HepG2 (cell line): ENCODE data around the gene SLFN11. TPM values are rescaled to one million over a fixed set of nuclear protein-coding genes. Genes with fewer than 3 reads are reported as not detected.

Experiments
- ATAC-seq: fragments of 200-7000 bp; cut with Tn5 transposase; 3 replicates; pipeline ENCODE4 v1.9.1; 2020; ENCODE audit warnings: mild to moderate bottlenecking, moderate library complexity
- BruUV-seq: library from RNA; stranded (reverse); fragments of 400-500 nt; replicated peaks from 2 replicates; lab custom pipeline; 2021; lab: Mats Ljungman, UMichigan
- CTCF ChIA-PET: fragments of 300-600 bp; formaldehyde crosslinking; extraction: SDS; loops from one replicate; lab custom pipeline; 2021; ENCODE audit warnings: low total read pairs, inconsistent platforms, low intra/inter-chr PET ratio; lab: Yijun Ruan, JAX
- POLR2A ChIA-PET: fragments of 350-600 bp; sonication (Branson Sonifier 250); formaldehyde crosslinking; loops from one replicate; lab custom pipeline; 2020; ENCODE audit warnings: antibody characterized with exemption, inconsistent platforms; lab: Yijun Ruan, JAX
- DNase-seq: peaks from one replicate; pipeline ENCODE4 v3.0.0-alpha.2; 2015; ENCODE audit warnings: low spot score
- FAIRE-seq: peaks from 3 replicates; lab custom pipeline; 2011; peaks lifted over from hg19 to GRCh38; lab: Jason Lieb, UNC
- H2AFZ ChIP-seq: one replicate; pipeline ENCODE4 v1.6.1; 2011; ENCODE audit warnings: low read length, inconsistent platforms
- H3K27ac ChIP-seq: fragments of 300-600 bp; 3 replicates; pipeline ENCODE4 v1.8.0; 2011; ENCODE audit warnings: mixed run types, mild to moderate bottlenecking, mixed read lengths, low read length, inconsistent platforms; ENCODE audit not compliant: insufficient read depth; ENCODE audit errors: extremely low read length
- H3K27me3 ChIP-seq, 2 experiments: fragments of 200-600 bp in 1 of 2; 2 replicates in 1 of 2; 3 replicates in 1 of 2; pipeline versions ENCODE4 v1.6.0 to v1.8.0; 2011; ENCODE audit warnings: low read length in 2 of 2, mild to moderate bottlenecking in 2 of 2, moderate library complexity in 2 of 2, inconsistent platforms in 1 of 2; ENCODE audit not compliant: insufficient read depth in 2 of 2, control insufficient read depth in 1 of 2
- H3K36me3 ChIP-seq, 2 experiments: fragments of 200-600 bp in 1 of 2; replicated peaks in 1 of 2; 2 replicates in 1 of 2; 3 replicates in 1 of 2; pipeline versions ENCODE4 v1.5.1 to v1.8.0; 2011; ENCODE audit warnings: low read length in 2 of 2, inconsistent platforms in 1 of 2; ENCODE audit not compliant: insufficient read depth in 2 of 2, control insufficient read depth in 1 of 2
- H3K4me1 ChIP-seq: 2 replicates; pipeline ENCODE4 v1.5.1; 2012; ENCODE audit warnings: low read length, inconsistent platforms; ENCODE audit not compliant: insufficient read depth
- H3K4me2 ChIP-seq: 2 replicates; pipeline ENCODE4 v1.6.0; 2011; ENCODE audit warnings: low read depth, low read length, inconsistent platforms
- H3K4me3 ChIP-seq, 3 experiments: fragments of 200-600 bp in 1 of 3; sonication (generic), shearing (Covaris generic) in 1 of 3; replicated peaks in 1 of 3; 2 replicates each; pipeline ENCODE4 v1.5.1; 2011 to 2016; ENCODE audit warnings: low read length in 3 of 3, inconsistent platforms in 2 of 3, low read depth in 2 of 3, mild to moderate bottlenecking in 2 of 3, control low read depth in 1 of 3, mixed read lengths in 1 of 3; ENCODE audit not compliant: insufficient read depth in 1 of 3
- H3K79me2 ChIP-seq: one replicate; pipeline ENCODE4 v1.6.1; 2011; ENCODE audit warnings: low read length, inconsistent platforms; ENCODE audit not compliant: insufficient read depth
- H3K9ac ChIP-seq: 2 replicates; pipeline ENCODE4 v1.6.0; 2011; ENCODE audit warnings: mild to moderate bottlenecking, low read depth, low read length, inconsistent platforms; ENCODE audit not compliant: insufficient read depth
- H3K9me3 ChIP-seq: 2 replicates; pipeline ENCODE4 v1.5.1; 2012; ENCODE audit warnings: mild to moderate bottlenecking, low read length
- H4K20me1 ChIP-seq: 2 replicates; pipeline ENCODE4 v1.6.0; 2011; ENCODE audit warnings: inconsistent platforms, mild to moderate bottlenecking, low read length, moderate library complexity; ENCODE audit not compliant: insufficient read depth
- FOXP4 ChIP-seq: sonication (generic); formaldehyde crosslinking; IDR thresholded peaks from 2 replicates; pipeline ENCODE4 v1.4.0; 2020; ENCODE audit warnings: missing genetic modification reagents
- HCFC1 ChIP-seq: fragments of 150-350 bp; IDR thresholded peaks from 2 replicates; pipeline ENCODE4 v1.6.1; 2014; ENCODE audit warnings: low read depth, low read length
- MAFK ChIP-seq, 2 experiments: IDR thresholded peaks in 1 of 2; conservative IDR thresholded peaks in 1 of 2; 2 replicates each; pipeline ENCODE4 v1.6.1; 2011; ENCODE audit warnings: improper control_type of control experiment in 2 of 2, low read length in 2 of 2
- STAT5B ChIP-seq: sonication (generic); formaldehyde crosslinking; IDR thresholded peaks from 2 replicates; pipeline ENCODE4 v1.4.0; 2020; ENCODE audit warnings: missing genetic modification reagents
- TCF7 ChIP-seq: sonication (generic); IDR thresholded peaks from 2 replicates; pipeline ENCODE4 v1.6.1; 2016; ENCODE audit warnings: antibody characterized with exemption, low read depth
- WGBS: methylation state at CpG from one replicate; pipeline ENCODE4 v1.1.6; 2017; ENCODE audit warnings: low lambda C conversion rate; 5-methylcytosine and 5-hydroxymethylcytosine counted together
- in situ Hi-C: cut with HindIII; loops from 2 replicates; pipeline ENCODE4 v1.10.0; 2017; ENCODE audit warnings: low pct_unique_long_range_greater_than_20kb; ENCODE audit not compliant: extremely low pct_ligation_motif_present
- intact Hi-C: fragments of 100-400 bp; cut with micrococcal nuclease; formaldehyde crosslinking; loops from one replicate; pipeline ENCODE4 v1.10.0; 2022; ENCODE audit not compliant: unreplicated experiment
- polyA plus RNA-seq, 8 experiments: library from polyadenylated mRNA; depleted of rRNA in 3 of 8; stranded (reverse) in 7 of 8; unstranded in 1 of 8; fragments of >200 nt; fragmentation: Illumina TruSeq in 4 of 8; extraction: Trizol in 4 of 8; gene quantifications; 2 replicates each; pipeline versions ENCODE4 v1.2.1 to v1.2.3, GENCODE V29; 2011 to 2016; ENCODE audit warnings: low read depth in 4 of 8, missing spikeins in 1 of 8, mixed read lengths in 1 of 8; ENCODE audit not compliant: insufficient read depth in 1 of 8
- total RNA-seq, 5 experiments: library from RNA; depleted of rRNA; stranded (reverse); fragments of >200 nt; fragmentation: Illumina TruSeq; extraction: Trizol; gene quantifications; 2 replicates each; pipeline ENCODE4 v1.2.3, GENCODE V29; 2016; ENCODE audit warnings: low read depth in 1 of 5

The SLFN11 gene
- total and polyA plus RNA-seq, 2 of the 13 experiments (the other 11 are each of a cell fraction or from before 2014, with no cell fraction given): not detected

DNA sequence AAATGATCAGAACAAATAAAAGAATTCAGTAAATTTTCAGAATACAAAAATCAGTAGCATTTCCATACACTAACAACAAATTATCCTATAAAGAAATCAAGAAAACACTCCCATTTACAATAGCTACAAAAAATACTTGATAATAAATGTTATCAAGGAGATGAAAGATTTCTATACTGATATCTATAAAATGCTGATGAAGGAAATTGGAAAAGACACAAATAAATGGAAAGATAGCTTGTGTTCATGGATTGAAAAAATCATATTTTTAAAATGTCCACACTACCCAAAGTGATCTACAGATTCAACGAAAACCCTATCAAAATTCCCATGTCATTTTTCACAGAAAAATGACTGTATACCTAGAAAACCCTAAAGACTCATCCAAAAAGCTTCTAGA lies 40.8 kb upstream of the SLFN11 start:
- TF ChIP-seq FOXP4 (CRISPR knock-in tag) (no peak), MAFK (conservative IDR thresholded peaks at IDR 0.05 in 1 of 2, IDR thresholded peaks at IDR 0.05 in 1 of 2; ENCODE audit: low read length in 2 of 2) (peak; percentile 30 to 37; a peak in 2 of 4 replicates)
- POLR2A ChIA-PET: no interaction called here
- no peak for ATAC-seq
- Histone ChIP-seq H4K20me1 (no peaks in the 10 kb centered on the region), H3K9ac (no peak overlapping the region), H3K4me2 (no peak overlapping the region), H3K79me2 (no peaks in the 10 kb centered on the region), H2AFZ (no peak overlapping the region), H3K27me3 (no peaks in the 10 kb centered on the region; a peak in 1 of 5 replicates), H3K9me3 (no peaks in the 10 kb centered on the region), H3K36me3 (no peaks in the 10 kb centered on the region), H3K4me3 (no peak overlapping the region), H3K4me1 (no peaks in the 10 kb centered on the region), H3K27ac (no peak overlapping the region)
- FAIRE-seq: no peak
- intact Hi-C loops: no loop called here
- in situ Hi-C loops: no loop called here
- no peak for DNase-seq
- BruUV-seq: no TSS peak
- CTCF ChIA-PET: no interaction called here
- WGBS: 0% methylated on average over 1 of the region's 1 CpG

- no peaks in the 10 kb centered on the region for H4K20me1 ChIP-seq
- POLR2A ChIA-PET: no interaction called here
- FAIRE-seq (no peak), ATAC-seq (no peak), DNase-seq (no peak)
- 0 out of 2 replicates have a peak, but pooled peaks cover 7% of the 10 kb centered on the region for H3K4me1 ChIP-seq
- H3K79me2 ChIP-seq: no peaks in the 10 kb centered on the region
- 88% methylated on average over 25 of the region's 26 CpGs for WGBS
- H3K9me3 ChIP-seq: no peaks in the 10 kb centered on the region
- no peak overlapping the region for H3K27ac ChIP-seq
- no peak overlapping the region for H3K9ac ChIP-seq
- no peak overlapping the region for H2AFZ ChIP-seq
- no peaks in the 10 kb centered on the region for H3K27me3 ChIP-seq
- BruUV-seq: no TSS peak
- no peaks in the 10 kb centered on the region for H3K36me3 ChIP-seq
- TF ChIP-seq HCFC1: no peak
- no peak for TF ChIP-seq TCF7
- TF ChIP-seq STAT5B (CRISPR knock-in tag): no peak
- in situ Hi-C loops: loop anchor here (10.0 kb wide), 1 partner anchor 63 kb away; no protein-coding TSS in a partner anchor
- CTCF ChIA-PET: no interaction called here
- no peak overlapping the region for H3K4me2 ChIP-seq
- intact Hi-C loops: no loop called here
- no peak overlapping the region for H3K4me3 ChIP-seq
Observed at GRCh38 chr17:35407531-35407930, 34.1 kb upstream of the SLFN11 start.
